Ectodermal cell (in vitro differentiated cells): Measurements from ENCODE around the gene CCR9.

Source experiments
- H3K27ac ChIP-seq: 2 replicates; pipeline ENCODE4 v1.7.0; 2013; ENCODE audit warnings: mild to moderate bottlenecking, low read depth, low read length; ENCODE audit not compliant: insufficient read depth, poor library complexity, severe bottlenecking
- H3K27me3 ChIP-seq: 2 replicates; pipeline ENCODE4 v1.7.0; 2013; ENCODE audit warnings: mild to moderate bottlenecking, low read length; ENCODE audit not compliant: insufficient read depth, control insufficient read depth, poor library complexity, severe bottlenecking
- H3K36me3 ChIP-seq: one replicate; pipeline ENCODE4 v1.7.0; 2013; ENCODE audit warnings: low read length; ENCODE audit not compliant: control insufficient read depth, insufficient read depth
- H3K4me1 ChIP-seq: one replicate; pipeline ENCODE4 v1.7.0; 2013; ENCODE audit warnings: low read length; ENCODE audit not compliant: control insufficient read depth, insufficient read depth
- H3K4me3 ChIP-seq: 2 replicates; pipeline ENCODE4 v1.7.0; 2013; ENCODE audit warnings: low read depth, low read length, control low read depth; ENCODE audit not compliant: insufficient read depth
- H3K9me3 ChIP-seq: 2 replicates; pipeline ENCODE4 v1.7.0; 2013; ENCODE audit warnings: mild to moderate bottlenecking, low read length, moderate library complexity; ENCODE audit not compliant: control insufficient read depth
- WGBS, 2 experiments: methylation state at CpG; one replicate each; pipeline ENCODE4 v1.1.7; 2013; ENCODE audit warnings: missing lambda C conversion rate in 2 of 2; 5-methylcytosine and 5-hydroxymethylcytosine counted together

The CCR9 gene

GRCh38 chr3:45872569-45872968, 13.8 kb upstream of the CCR9 start:
- H3K27me3 ChIP-seq: no peaks in the 10 kb centered on the region
- H3K4me3 ChIP-seq: no peak overlapping the region
- no peaks in the 10 kb centered on the region for H3K9me3 ChIP-seq
- no peak overlapping the region for H3K27ac ChIP-seq
- H3K36me3 ChIP-seq: no peaks in the 10 kb centered on the region
- no peaks in the 10 kb centered on the region for H3K4me1 ChIP-seq
- 77 to 80% methylated on average over 2 of the region's 2 CpGs for WGBS, 2 experiments

- H3K27ac ChIP-seq: no peak overlapping the region
- no peak overlapping the region for H3K4me3 ChIP-seq
- H3K36me3 ChIP-seq: no peaks in the 10 kb centered on the region
- H3K4me1 ChIP-seq: no peaks in the 10 kb centered on the region
- H3K27me3 ChIP-seq: no peaks in the 10 kb centered on the region
- no peaks in the 10 kb centered on the region for H3K9me3 ChIP-seq
These were observed 13.3 kb upstream of the CCR9 start for GRCh38 chr3:45873036-45873435.

- Histone ChIP-seq H3K36me3 (no peaks in the 10 kb centered on the region), H3K4me1 (no peaks in the 10 kb centered on the region), H3K27ac (no peak overlapping the region), H3K4me3 (no peak overlapping the region), H3K27me3 (no peaks in the 10 kb centered on the region), H3K9me3 (no peaks in the 10 kb centered on the region)
- 91 to 92% methylated on average over 4 of the region's 4 CpGs for WGBS, 2 experiments
These were observed 12.7 kb upstream of the CCR9 start for GRCh38 chr3:45873638-45874037.

GRCh38 chr3:45874677-45875346, 11.5 kb upstream of the CCR9 start:
- no peaks in the 10 kb centered on the region for H3K36me3 ChIP-seq
- H3K9me3 ChIP-seq: no peaks in the 10 kb centered on the region
- WGBS, 2 experiments: 87 to 96% methylated on average over 4 to 5 of the region's 5 CpGs
- H3K27ac ChIP-seq: no peak overlapping the region
- no peaks in the 10 kb centered on the region for H3K27me3 ChIP-seq
- H3K4me3 ChIP-seq: no peak overlapping the region
- H3K4me1 ChIP-seq: no peaks in the 10 kb centered on the region

- Histone ChIP-seq H3K27ac (no peak overlapping the region), H3K36me3 (no peaks in the 10 kb centered on the region), H3K27me3 (no peaks in the 10 kb centered on the region), H3K4me1 (no peaks in the 10 kb centered on the region), H3K4me3 (no peak overlapping the region), H3K9me3 (no peaks in the 10 kb centered on the region)
- 86 to 92% methylated on average over 2 of the region's 2 CpGs for WGBS, 2 experiments
These were observed 8.2 kb upstream of the CCR9 start for GRCh38 chr3:45878124-45878523.

GRCh38 chr3:45880725-45881077, 5.6 kb upstream of the CCR9 start:
- Histone ChIP-seq H3K4me3 (no peak overlapping the region), H3K27me3 (no peaks in the 10 kb centered on the region), H3K9me3 (no peaks in the 10 kb centered on the region), H3K4me1 (no peaks in the 10 kb centered on the region), H3K36me3 (no peaks in the 10 kb centered on the region), H3K27ac (no peak overlapping the region)
- whole genome bisulfite sequencing, 2 experiments: 92 to 95% methylated on average over 2 to 3 of the region's 3 CpGs

GRCh38 chr3:45881078-45882022, 5.0 kb upstream of the CCR9 start:
- Histone ChIP-seq H3K27me3 (no peaks in the 10 kb centered on the region), H3K4me3 (no peak overlapping the region), H3K36me3 (no peaks in the 10 kb centered on the region), H3K4me1 (no peaks in the 10 kb centered on the region), H3K27ac (no peak overlapping the region), H3K9me3 (no peaks in the 10 kb centered on the region)
- 73 to 83% methylated on average over 6 to 8 of the region's 8 CpGs for WGBS, 2 experiments

GRCh38 chr3:45884368-45885201, 1.8 kb upstream of the CCR9 start:
- H3K4me3 ChIP-seq: no peak overlapping the region
- H3K9me3 ChIP-seq: no peaks in the 10 kb centered on the region
- H3K36me3 ChIP-seq: no peaks in the 10 kb centered on the region
- H3K27ac ChIP-seq: no peak overlapping the region
- WGBS, 2 experiments: 91 to 92% methylated on average over 23 of the region's 23 CpGs
- H3K4me1 ChIP-seq: no peaks in the 10 kb centered on the region
- no peaks in the 10 kb centered on the region for H3K27me3 ChIP-seq

GRCh38 chr3:45887285-45887684, 942 bp downstream of the CCR9 start:
- Histone ChIP-seq H3K4me3 (no peak overlapping the region), H3K4me1 (no peaks in the 10 kb centered on the region)
- 88 to 93% methylated on average over 4 of the region's 4 CpGs for WGBS, 2 experiments

More at GRCh38 chr3:45887285-45887684, 942 bp downstream of the CCR9 start:
- H3K36me3 ChIP-seq: no peaks in the 10 kb centered on the region
- H3K9me3 ChIP-seq: no peaks in the 10 kb centered on the region
- H3K27ac ChIP-seq: no peak overlapping the region
- H3K27me3 ChIP-seq: no peaks in the 10 kb centered on the region
